GM13976 (cell line): ENCODE results near the gene SRPX2.

ENCODE experiments used
- DNase-seq: peaks from one replicate; pipeline ENCODE4 v3.0.0; 2012; ENCODE audit warnings: low spot score
- CTCF ChIP-seq: IDR thresholded peaks from 2 replicates; pipeline ENCODE4 v1.5.1; 2012; ENCODE audit warnings: borderline replicate concordance, mild to moderate bottlenecking; ENCODE audit not compliant: insufficient read depth; ENCODE audit errors: extremely low read depth, missing control alignments, control extremely low read depth
- in situ Hi-C: fragments of 300-500 bp; cut with MboI; formaldehyde crosslinking; loops from one replicate; pipeline ENCODE4 v1.12.0; 2022; ENCODE audit warnings: low sequenced_read_pairs, mixed read lengths, inconsistent platforms; ENCODE audit not compliant: unreplicated experiment

The SRPX2 gene

DNA sequence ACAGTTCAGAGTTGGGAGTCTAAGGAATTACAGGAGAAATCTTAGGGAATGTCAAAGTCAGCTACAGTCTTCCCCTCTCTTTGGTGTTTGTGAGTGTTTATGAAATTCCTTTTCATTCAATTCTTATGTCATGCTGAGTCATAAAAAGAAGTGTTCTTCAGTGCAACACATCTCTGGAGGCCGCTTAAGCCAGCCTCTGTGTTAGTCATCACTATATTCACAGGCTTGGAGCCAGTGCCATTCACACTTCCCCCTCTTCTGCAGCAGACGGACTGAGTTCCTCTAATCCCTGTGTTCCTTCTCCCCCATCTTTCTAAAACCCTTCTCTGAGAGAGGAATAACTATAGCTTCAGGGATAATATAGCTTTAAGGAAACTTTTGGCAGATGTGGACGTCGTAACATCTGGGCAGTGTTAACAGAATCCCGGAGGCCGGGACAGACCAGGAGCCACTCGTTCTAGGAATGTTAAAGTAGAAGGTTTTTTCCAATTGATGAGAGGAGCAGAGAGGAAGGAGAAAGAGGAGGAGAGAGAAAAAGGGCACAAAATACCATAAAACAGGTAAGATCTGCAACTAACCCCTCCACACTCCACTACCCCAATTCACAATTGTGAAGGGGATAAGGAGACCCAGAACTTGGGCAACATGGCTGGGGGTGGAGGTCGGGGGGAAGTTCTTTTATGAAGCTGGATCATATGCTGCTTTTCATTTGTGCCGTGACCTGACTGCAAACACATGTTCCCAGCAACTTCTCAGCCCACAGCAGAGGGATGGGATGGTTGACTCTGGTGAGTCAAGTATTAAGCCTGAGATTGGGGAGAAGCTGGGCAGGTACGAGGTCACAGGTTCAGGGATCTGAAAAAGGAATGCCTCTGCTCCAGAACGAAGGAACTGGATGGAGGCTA is at the start of gene SRPX2:
Gene SRPX2 (plus strand): TSS at position 244 of the 905 bp plus-strand sequence. CDS start 2,124 bp downstream, outside the sequence.
- no peak for TF ChIP-seq CTCF
- DNase-seq, result no peak
- in situ Hi-C loops, result no loop called here

DNA sequence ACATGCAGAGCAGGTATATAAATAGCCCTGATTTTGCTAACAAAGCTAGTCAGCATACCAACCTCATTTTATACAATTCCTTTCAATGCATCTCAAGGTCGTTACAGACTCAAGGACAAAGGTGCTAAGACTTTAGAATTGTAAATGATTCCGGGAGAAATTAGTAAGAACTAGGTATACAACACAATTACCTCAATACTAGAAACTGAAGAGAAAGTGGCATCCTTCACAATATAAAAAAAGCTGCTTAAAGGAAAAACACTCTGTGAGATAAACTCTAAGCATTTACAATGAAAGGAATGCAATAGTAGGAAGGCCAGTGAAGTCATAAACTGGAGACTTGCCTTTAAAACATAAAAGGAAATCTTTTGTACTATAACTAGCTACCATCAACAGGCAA is 47.4 kb upstream of the SRPX2 start:
- in situ Hi-C loops, result no loop called here
- no peak for TF ChIP-seq CTCF
- no peak for DNase-seq

GRCh38 chrX:100599456-100599855 is 44.5 kb upstream of the SRPX2 start:
- in situ Hi-C loops, result no loop called here
- no peak for TF ChIP-seq CTCF
- DNase-seq, result no peak

GRCh38 chrX:100600340-100600739 is 43.7 kb upstream of the SRPX2 start:
- no peak for TF ChIP-seq CTCF
- in situ Hi-C loops, result no loop called here
- DNase-seq, result no peak

- no peak for TF ChIP-seq CTCF
- in situ Hi-C loops, result no loop called here
- DNase-seq, result no peak
Observed at GRCh38 chrX:100600758-100601157, 43.2 kb upstream of the SRPX2 start.

- in situ Hi-C loops, result no loop called here
- no peak for TF ChIP-seq CTCF
Observed at GRCh38 chrX:100606753-100607152, 37.2 kb upstream of the SRPX2 start.

More at GRCh38 chrX:100606753-100607152, 37.2 kb upstream of the SRPX2 start:
- no peak for DNase-seq
